Tibial nerve (tissue), 4 donors: Measurements from ENCODE around the gene KICS2. TPM values are rescaled to one million over a fixed set of nuclear protein-coding genes. Genes with fewer than 3 reads are reported as not detected.
"Not testable (repeated sequence)": the region's sequence is repeated elsewhere in the genome, so short reads cannot be mapped to it uniquely, and the experiment has no call there.

Experiments used
- DNase-seq, 2 donors: peaks; one replicate each; pipeline ENCODE4 v3.0.0-alpha.2; 2019; ENCODE audit warnings: low spot score in 2 of 2
- H3K27ac ChIP-seq, 4 donors: fragments of 200-600 bp; sonication (generic) in 3 of 4; one replicate each; pipeline ENCODE4 v1.5.1; 2017 to 2019; ENCODE audit warnings: mild to moderate bottlenecking in 1 of 4
- H3K27me3 ChIP-seq, 2 donors: fragments of 200-600 bp; sonication (generic) in 1 of 2; one replicate each; pipeline versions ENCODE4 v1.5.1 to v1.6.0; 2017 to 2019
- H3K36me3 ChIP-seq, 3 donors: fragments of 200-600 bp; sonication (generic); one replicate each; pipeline ENCODE4 v1.5.1; 2018 to 2019
- H3K4me1 ChIP-seq, 4 donors: fragments of 200-600 bp; sonication (generic) in 3 of 4; one replicate each; pipeline ENCODE4 v1.5.1; 2017 to 2019
- H3K4me3 ChIP-seq, 4 donors: fragments of 200-600 bp; sonication (generic) in 3 of 4; one replicate each; pipeline ENCODE4 v1.5.1; 2017 to 2019; ENCODE audit warnings: mild to moderate bottlenecking in 1 of 4, moderate library complexity in 1 of 4
- H3K9me3 ChIP-seq, 4 donors: fragments of 200-600 bp; sonication (generic) in 3 of 4; one replicate each; pipeline ENCODE4 v1.5.1; 2017 to 2019
- CTCF ChIP-seq, 5 experiments: fragments of 200-600 bp in 3 of 5; fragments of 450-650 bp in 2 of 5; sonication (generic) in 3 of 5; IDR thresholded peaks; one replicate each; pipeline ENCODE4 v1.5.1; 2016 to 2019; ENCODE audit warnings: antibody characterized with exemption in 5 of 5, mild to moderate bottlenecking in 3 of 5, moderate library complexity in 2 of 5
- EP300 ChIP-seq, 2 donors: sonication (generic); formaldehyde crosslinking; IDR thresholded peaks; one replicate each; pipeline ENCODE4 v1.6.1; 2017; ENCODE audit warnings: antibody characterized with exemption in 2 of 2, mild to moderate bottlenecking in 1 of 2
- POLR2A ChIP-seq, 2 donors: fragments of 450-650 bp; IDR thresholded peaks; one replicate each; pipeline ENCODE4 v1.6.1; 2017; ENCODE audit warnings: antibody characterized with exemption in 2 of 2, mild to moderate bottlenecking in 2 of 2, moderate library complexity in 2 of 2
- WGBS, 2 donors: methylation state at CpG; one replicate each; pipeline ENCODE4 v1.1.5; 2018; 5-methylcytosine and 5-hydroxymethylcytosine counted together
- total RNA-seq, 4 donors: library from RNA; depleted of rRNA; stranded (reverse); fragments of >200 nt; gene quantifications; one replicate each; pipeline ENCODE4 v1.1.0, GENCODE V29; 2016

The KICS2 gene
- total RNA-seq, 4 donors from 2014 or later, result 7.6 to 14.4 (median 9.8) TPM

- Histone ChIP-seq H3K4me1 (no peaks in the 10 kb centered on the region), H3K27me3 (no peaks in the 10 kb centered on the region), H3K36me3 (peaks cover 0 to 71% (median 0%) of the 10 kb centered on the region in 3 donors), H3K27ac (no peak overlapping the region), H3K4me3 (no peak overlapping the region), H3K9me3 (no peaks in the 10 kb centered on the region)
- DNase-seq, result no peak
- TF ChIP-seq POLR2A (IDR thresholded peaks at IDR 0.05) (no peak), EP300 (IDR thresholded peaks at IDR 0.05) (no peak), CTCF (IDR thresholded peaks at IDR 0.05) (no peak)
- 74 to 78% methylated on average over 5 of the region's 5 CpGs for WGBS, 2 donors
These were observed 9.9 kb downstream of the KICS2 start for GRCh38 chr12:64212119-64212746.

GRCh38 chr12:64207453-64207852 lies 14.6 kb downstream of the KICS2 start:
- no peak overlapping the region for H3K4me3 ChIP-seq
- no peaks in the 10 kb centered on the region for H3K9me3 ChIP-seq
- 92 to 98% methylated on average over 2 of the region's 2 CpGs for WGBS, 2 donors
- no peaks in the 10 kb centered on the region for H3K4me1 ChIP-seq
- no peak for DNase-seq
- H3K36me3 ChIP-seq, result peaks cover 0 to 58% (median 0%) of the 10 kb centered on the region in 3 donors
- H3K27ac ChIP-seq, result no peak overlapping the region
- TF ChIP-seq CTCF (IDR thresholded peaks at IDR 0.05) (no peak), POLR2A (IDR thresholded peaks at IDR 0.05) (no peak), EP300 (IDR thresholded peaks at IDR 0.05) (no peak)
- no peaks in the 10 kb centered on the region for H3K27me3 ChIP-seq

- no peaks in the 10 kb centered on the region for H3K27me3 ChIP-seq
- no peaks in the 10 kb centered on the region for H3K4me1 ChIP-seq
- H3K9me3 ChIP-seq, result no peaks in the 10 kb centered on the region
- no peak overlapping the region for H3K4me3 ChIP-seq
- H3K27ac ChIP-seq, result no peak overlapping the region
- peaks cover 0 to 47% (median 0%) of the 10 kb centered on the region in 3 donors for H3K36me3 ChIP-seq
- DNase-seq, result no peak
- 82 to 92% methylated on average over 2 of the region's 2 CpGs for WGBS, 2 donors
- TF ChIP-seq POLR2A (IDR thresholded peaks at IDR 0.05) (no peak), EP300 (IDR thresholded peaks at IDR 0.05) (no peak), CTCF (IDR thresholded peaks at IDR 0.05) (no peak)
These were observed 16.6 kb downstream of the KICS2 start for GRCh38 chr12:64205542-64205941.

- no peak for TF ChIP-seq EP300 (IDR thresholded peaks at IDR 0.05)
- TF ChIP-seq CTCF (IDR thresholded peaks at IDR 0.05), result no peak
- H3K4me3 ChIP-seq, result no peak overlapping the region
These were observed 18.3 kb downstream of the KICS2 start for GRCh38 chr12:64203775-64204174.

GRCh38 chr12:64203036-64203435 lies 19.1 kb downstream of the KICS2 start:
- Histone ChIP-seq H3K4me1 (no peaks in the 10 kb centered on the region), H3K4me3 (no peak overlapping the region), H3K27ac (no peak overlapping the region), H3K9me3 (no peaks in the 10 kb centered on the region), H3K27me3 (no peaks in the 10 kb centered on the region), H3K36me3 (peaks cover 0 to 35% (median 0%) of the 10 kb centered on the region in 3 donors)
- WGBS, 2 donors, result 90 to 94% methylated on average over 5 of the region's 5 CpGs
- TF ChIP-seq CTCF (IDR thresholded peaks at IDR 0.05) (no peak), POLR2A (IDR thresholded peaks at IDR 0.05) (no peak), EP300 (IDR thresholded peaks at IDR 0.05) (no peak)
- DNase-seq, result no peak

More at GRCh38 chr12:64203775-64204174, 18.3 kb downstream of the KICS2 start:
- no peak for DNase-seq
- peaks cover 0 to 40% (median 0%) of the 10 kb centered on the region in 3 donors for H3K36me3 ChIP-seq
- no peak overlapping the region for H3K27ac ChIP-seq
- no peaks in the 10 kb centered on the region for H3K9me3 ChIP-seq
- H3K4me1 ChIP-seq, result no peaks in the 10 kb centered on the region
- WGBS, 2 donors, result 55 to 80% methylated on average over 7 of the region's 7 CpGs
- no peaks in the 10 kb centered on the region for H3K27me3 ChIP-seq

- peaks cover 0 to 13% (median 10%) of the 10 kb centered on the region in 3 donors for H3K36me3 ChIP-seq
- WGBS, 2 donors, result 52% methylated on average over 6 of the region's 15 CpGs; no CpG with 5 or more reads in 1 of the 2 donors
- not testable (repeated sequence) for H3K4me1 ChIP-seq, DNase-seq, H3K27me3 ChIP-seq, H3K4me3 ChIP-seq, H3K9me3 ChIP-seq, H3K27ac ChIP-seq
These were observed 26.3 kb downstream of the KICS2 start for GRCh38 chr12:64195841-64196240.
